Adrenal gland (tissue), 12 donors: ENCODE measurements around the gene SLC25A19. TPM values are rescaled to one million over a fixed set of nuclear protein-coding genes. Genes with fewer than 3 reads are reported as not detected.

Experiments
- DNase-seq, 7 donors: peaks; one replicate each; pipeline ENCODE4 v3.0.0-alpha.2; 2019 to 2020
- H3K27ac ChIP-seq, 5 donors: fragments of 200-600 bp; sonication (generic) in 4 of 5; 1 replicate in 3 of 5; 2 replicates in 2 of 5; pipeline versions ENCODE4 v1.5.1 to v1.8.0; 2016 to 2020; ENCODE audit warnings: mild to moderate bottlenecking in 1 of 5
- H3K27me3 ChIP-seq: fragments of 200-600 bp; 2 replicates; pipeline ENCODE4 v1.8.0; 2021
- H3K36me3 ChIP-seq, 2 donors: fragments of 200-600 bp; replicated peaks in 1 of 2; 1 replicate in 1 of 2; 2 replicates in 1 of 2; pipeline versions ENCODE4 v1.5.1 to v1.8.0; 2018 to 2022
- H3K4me1 ChIP-seq, 2 donors: fragments of 200-600 bp; replicated peaks in 1 of 2; 1 replicate in 1 of 2; 2 replicates in 1 of 2; pipeline versions ENCODE4 v1.5.1 to v1.8.0; 2018 to 2021
- H3K4me3 ChIP-seq, 4 donors: fragments of 200-600 bp; sonication (generic) in 3 of 4; one replicate each; pipeline ENCODE4 v1.5.1; 2016 to 2018
- H3K9me3 ChIP-seq, 3 donors: fragments of 200-600 bp; sonication (generic) in 1 of 3; replicated peaks in 1 of 3; 1 replicate in 2 of 3; 2 replicates in 1 of 3; pipeline versions ENCODE4 v1.5.1 to v1.8.0; 2016 to 2021
- CTCF ChIP-seq, 6 experiments: fragments of 450-650 bp in 4 of 6; fragments of 200-600 bp in 2 of 6; sonication (generic) in 1 of 6; IDR thresholded peaks; 1 replicate in 5 of 6; 2 replicates in 1 of 6; pipeline versions ENCODE4 v1.5.1 to v1.8.0; 2016 to 2021; ENCODE audit warnings: antibody characterized with exemption in 6 of 6, mild to moderate bottlenecking in 2 of 6, moderate library complexity in 1 of 6
- POLR2A ChIP-seq, 2 donors: fragments of 450-650 bp; IDR thresholded peaks; one replicate each; pipeline ENCODE4 v1.6.1; 2017; ENCODE audit warnings: antibody characterized with exemption in 2 of 2, mild to moderate bottlenecking in 2 of 2, moderate library complexity in 1 of 2
- WGBS, 4 donors: extraction: QIAGEN DNeasy Blood & Tissue Kit in 2 of 4; methylation state at CpG; one replicate each; pipeline versions ENCODE4 v1.1.5 to v1.1.7; 2013 to 2017; 5-methylcytosine and 5-hydroxymethylcytosine counted together
- intact Hi-C, 2 donors: fragments of 100-400 bp; cut with DNase I; formaldehyde crosslinking; loops; one replicate each; pipeline versions ENCODE4 v1.14.1 to v1.15.0; 2022 to 2023
- polyA plus RNA-seq, 3 donors: library from polyadenylated mRNA; stranded (reverse); fragments of 200-250 nt in 2 of 3; fragments of 350-450 nt in 1 of 3; fragmentation: Illumina TruSeq in 1 of 3; extraction: RNeasy Lipid Tissue Mini Kit (QIAGEN cat#74804) in 1 of 3; gene quantifications; one replicate each; pipeline ENCODE4 v1.2.3, GENCODE V29; 2013 to 2014
- total RNA-seq, 9 donors: library from RNA; depleted of rRNA in 4 of 9; stranded (reverse); fragments of >200 nt in 4 of 9; fragments of 120-200 nt in 1 of 9; fragmentation: NEBNext Ultra II Directional in 1 of 9; extraction: Animal tissue kit (Norgen Biotek cat#: 25700) in 1 of 9; gene quantifications; one replicate each; pipeline versions ENCODE4 v1.1.0 to v1.2.4, GENCODE V29; 2013 to 2023
- donor health status: healthy with polysubstance abuse.
- donor health status: Bipolar disorder and iron deficiency.
- donor health status: DM: yes; HTN: yes; CAD: no.
- donor health status: DM: no; HTN: no; CAD: no.
- donor health status: DM: no; HTN: no; CAD: no.
- donor health status: DM: yes; HTN: yes; CAD: no.

SLC25A19 gene
- total and polyA plus RNA-seq, 12 donors = 15.8 to 63.9 (median 25.3) TPM

GRCh38 chr17:75232786-75233185, 56.4 kb downstream of the SLC25A19 start:
- Histone ChIP-seq H3K36me3 (peaks cover 0 to 78% of the 10 kb centered on the region in 2 donors), H3K27me3 (no peaks in the 10 kb centered on the region), H3K9me3 (no peaks in the 10 kb centered on the region), H3K27ac (no peak overlapping the region), H3K4me1 (no peaks in the 10 kb centered on the region), H3K4me3 (no peak overlapping the region)
- no peak for DNase-seq
- WGBS, 4 donors = 94 to 99% (median 96%) methylated on average over 12 to 13 of the region's 13 CpGs
- TF ChIP-seq CTCF (IDR thresholded peaks at IDR 0.05) = no peak
- no peak for TF ChIP-seq POLR2A (IDR thresholded peaks at IDR 0.05)
- intact Hi-C loops = no loop called here

- no peaks in the 10 kb centered on the region for H3K9me3 ChIP-seq
- no peak for DNase-seq
- H3K27me3 ChIP-seq = no peaks in the 10 kb centered on the region
- peaks cover 0 to 71% of the 10 kb centered on the region in 2 donors for H3K36me3 ChIP-seq
- 88 to 94% (median 91%) methylated on average over 10 to 18 of the region's 18 CpGs for WGBS, 4 donors
- H3K4me3 ChIP-seq = no peak overlapping the region
- H3K4me1 ChIP-seq = no peaks in the 10 kb centered on the region
- intact Hi-C loops = no loop called here
- no peak for TF ChIP-seq POLR2A (IDR thresholded peaks at IDR 0.05)
- TF ChIP-seq CTCF (IDR thresholded peaks at IDR 0.05) = no peak
- no peak overlapping the region for H3K27ac ChIP-seq
Measured at GRCh38 chr17:75231741-75232464, 57.3 kb downstream of the SLC25A19 start.

- Histone ChIP-seq H3K27ac (no peak overlapping the region), H3K4me1 (no peaks in the 10 kb centered on the region), H3K36me3 (peaks cover 0 to 71% of the 10 kb centered on the region in 2 donors), H3K27me3 (no peaks in the 10 kb centered on the region), H3K9me3 (no peaks in the 10 kb centered on the region), H3K4me3 (no peak overlapping the region)
- WGBS, 4 donors = 91 to 100% (median 96%) methylated on average over 6 to 8 of the region's 8 CpGs
- no peak for DNase-seq
- intact Hi-C loops = no loop called here
- TF ChIP-seq POLR2A (IDR thresholded peaks at IDR 0.05) = no peak
Measured at GRCh38 chr17:75231071-75231470, 58.2 kb downstream of the SLC25A19 start.

- H3K4me1 ChIP-seq = no peaks in the 10 kb centered on the region
- DNase-seq = peak in 2 of 7 donors; percentile 49 to 53
- H3K36me3 ChIP-seq = peaks cover 0 to 65% of the 10 kb centered on the region in 2 donors
- intact Hi-C loops = no loop called here
- no peak for TF ChIP-seq POLR2A (IDR thresholded peaks at IDR 0.05)
- WGBS, 4 donors = 45 to 77% (median 74%) methylated on average over 2 to 4 of the region's 4 CpGs
- H3K27me3 ChIP-seq = no peaks in the 10 kb centered on the region
- no peak overlapping the region for H3K4me3 ChIP-seq
- H3K27ac ChIP-seq = peak overlapping the region in 3 of 5 donors; percentile 22 to 86 (median 26)
- H3K9me3 ChIP-seq = no peaks in the 10 kb centered on the region
Measured at GRCh38 chr17:75228847-75229246, 60.4 kb downstream of the SLC25A19 start.

GRCh38 chr17:75228305-75228704, 60.9 kb downstream of the SLC25A19 start:
- Histone ChIP-seq H3K4me1 (no peaks in the 10 kb centered on the region), H3K27ac (peak overlapping the region in 3 of 5 donors; percentile 26 to 86 (median 26)), H3K9me3 (no peaks in the 10 kb centered on the region), H3K4me3 (no peak overlapping the region), H3K27me3 (no peaks in the 10 kb centered on the region), H3K36me3 (peaks cover 0 to 71% of the 10 kb centered on the region in 2 donors)
- whole genome bisulfite sequencing, 4 donors = 56 to 74% (median 58%) methylated on average over 2 of the region's 2 CpGs
- TF ChIP-seq CTCF (IDR thresholded peaks at IDR 0.05) = no peak
- peak in 2 of 7 donors; percentile 61 to 63 for DNase-seq
- intact Hi-C loops = no loop called here
